ENCODE measurements around the gene CLMN. TPM values are rescaled to one million over a fixed set of nuclear protein-coding genes. Genes with fewer than 3 reads are reported as not detected.
A peak's percentile ranks its signal among the peaks of the same experiment; 100 is the strongest.

CLMN gene
- total and polyA plus RNA-seq, 2 of the 13 experiments (the other 11 are each of a cell fraction or from before 2014, with no cell fraction given), result 15.1 to 16.7 TPM

GRCh38 chr14:95295600-95296376, 23.9 kb downstream of the CLMN start (continued):
- TF ChIP-seq HMGXB3 (CRISPR knock-in tag; IDR thresholded peaks at IDR 0.05; ENCODE audit: borderline replicate concordance) (0 out of 2 replicates have a peak, but pooled peaks have one; percentile 18), ZNF691 (CRISPR knock-in tag; IDR thresholded peaks at IDR 0.05; ENCODE audit: borderline replicate concordance, low read depth) (peak; percentile 79; the same call in 1 of the 2 replicates), ZNF574 (CRISPR knock-in tag; IDR thresholded peaks at IDR 0.05) (peak; percentile 75), RFXAP (CRISPR knock-in tag; IDR thresholded peaks at IDR 0.05; ENCODE audit: borderline replicate concordance) (peak; percentile 54; the same call in 1 of the 2 replicates), CHCHD3 (CRISPR knock-in tag; IDR thresholded peaks at IDR 0.05) (no peak), ZNF230 (CRISPR knock-in tag; IDR thresholded peaks at IDR 0.05) (0 out of 2 replicates have a peak, but pooled peaks have one; percentile 31), ZNF710 (CRISPR knock-in tag; IDR thresholded peaks at IDR 0.05; ENCODE audit: borderline replicate concordance) (peak; percentile 85; the same call in 1 of the 2 replicates), NR2F1 (CRISPR knock-in tag; IDR thresholded peaks at IDR 0.05) (peak in 1 of 2 experiments; percentile 49; a peak in 1 of 4 replicates), MEIS2 (CRISPR knock-in tag; IDR thresholded peaks at IDR 0.05) (peak; percentile 98), SNAPC2 (CRISPR knock-in tag; IDR thresholded peaks at IDR 0.05) (0 out of 2 replicates have a peak, but pooled peaks have one; percentile 26), PTBP1 (IDR thresholded peaks at IDR 0.05; ENCODE audit: low read depth, low read length, poor library complexity, severe bottlenecking) (no peak), RARA (CRISPR knock-in tag; IDR thresholded peaks at IDR 0.05) (peak; percentile 88), DMAP1 (CRISPR knock-in tag; IDR thresholded peaks at IDR 0.05) (peak; percentile 38; the same call in 1 of the 2 replicates), ZNF350 (CRISPR knock-in tag; IDR thresholded peaks at IDR 0.05; ENCODE audit: borderline replicate concordance, low read depth) (0 out of 2 replicates have a peak, but pooled peaks have one; percentile 28)

Data from HepG2 (cell line).